Measurements from ENCODE around the gene DACT3. TPM values are rescaled to one million over a fixed set of nuclear protein-coding genes. Genes with fewer than 3 reads are reported as not detected.
A peak's percentile ranks its signal among the peaks of the same experiment; 100 is the strongest.
"Not testable (repeated sequence)": the region's sequence is repeated elsewhere in the genome, so short reads cannot be mapped to it uniquely, and the experiment has no call there.

The DACT3 gene
- polyA plus RNA-seq, 1 donor from 2014 or later = not detected

DNA sequence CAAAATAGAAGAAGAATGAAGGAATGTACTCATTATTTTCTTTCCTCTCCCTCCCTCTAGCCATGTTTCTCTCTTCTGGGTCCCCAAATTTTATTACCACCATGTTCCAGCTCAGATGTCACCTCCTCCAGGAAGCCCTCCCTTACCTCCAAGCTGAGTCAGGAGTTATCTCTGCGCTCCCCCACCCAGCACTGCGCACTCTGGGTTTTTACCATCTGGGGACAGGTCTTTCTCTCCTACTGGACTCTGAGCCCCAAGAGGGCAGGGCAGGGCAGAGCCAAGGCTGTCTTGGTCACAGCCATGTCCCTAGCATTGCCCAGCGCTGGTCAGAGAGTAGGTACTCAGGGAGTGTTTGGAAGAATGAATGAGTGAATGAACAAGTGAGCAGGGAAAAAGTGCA is 27.9 kb downstream of the DACT3 start:
- H3K36me3 Mint-ChIP-seq = no peaks in the 10 kb centered on the region
- H3K27me3 Mint-ChIP-seq = peaks cover 15% of the 10 kb centered on the region

DNA sequence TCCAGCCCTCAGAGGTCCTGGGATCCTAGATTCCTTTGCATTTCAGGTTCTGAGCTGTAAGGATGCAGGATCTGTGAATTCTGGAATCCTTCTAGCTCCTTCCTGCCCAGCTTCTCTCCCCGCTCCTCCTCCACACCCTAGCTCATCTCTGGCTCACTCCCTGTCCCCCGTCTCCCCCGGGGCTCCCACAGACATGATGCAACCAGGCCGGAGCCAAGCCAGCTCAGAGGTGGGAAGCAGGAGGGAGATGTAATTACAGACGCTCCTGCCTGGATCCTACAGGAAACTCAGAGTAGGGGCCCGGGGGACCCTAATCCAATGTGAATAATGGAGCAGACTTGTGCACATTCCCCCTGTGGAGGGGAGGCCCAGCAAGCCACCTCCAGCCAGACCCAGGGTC is 29.5 kb downstream of the DACT3 start:
- Mint-ChIP-seq H3K9me3 (no peaks in the 10 kb centered on the region), H3K4me1 (peaks cover 0 to 15% (median 14%) of the 10 kb centered on the region in 3 donors), H3K27me3 (peaks cover 15% of the 10 kb centered on the region), H3K4me3 (no peak overlapping the region), H3K36me3 (no peaks in the 10 kb centered on the region), H3K27ac (no peak overlapping the region)

More for the DNA sequence above, 27.9 kb downstream of the DACT3 start:
- Mint-ChIP-seq H3K9me3 (no peaks in the 10 kb centered on the region), H3K27ac (peak overlapping the region in 2 of 3 donors; percentile 5 to 89), H3K4me1 (peaks cover 0 to 15% (median 12%) of the 10 kb centered on the region in 3 donors), H3K4me3 (no peak overlapping the region)

DNA sequence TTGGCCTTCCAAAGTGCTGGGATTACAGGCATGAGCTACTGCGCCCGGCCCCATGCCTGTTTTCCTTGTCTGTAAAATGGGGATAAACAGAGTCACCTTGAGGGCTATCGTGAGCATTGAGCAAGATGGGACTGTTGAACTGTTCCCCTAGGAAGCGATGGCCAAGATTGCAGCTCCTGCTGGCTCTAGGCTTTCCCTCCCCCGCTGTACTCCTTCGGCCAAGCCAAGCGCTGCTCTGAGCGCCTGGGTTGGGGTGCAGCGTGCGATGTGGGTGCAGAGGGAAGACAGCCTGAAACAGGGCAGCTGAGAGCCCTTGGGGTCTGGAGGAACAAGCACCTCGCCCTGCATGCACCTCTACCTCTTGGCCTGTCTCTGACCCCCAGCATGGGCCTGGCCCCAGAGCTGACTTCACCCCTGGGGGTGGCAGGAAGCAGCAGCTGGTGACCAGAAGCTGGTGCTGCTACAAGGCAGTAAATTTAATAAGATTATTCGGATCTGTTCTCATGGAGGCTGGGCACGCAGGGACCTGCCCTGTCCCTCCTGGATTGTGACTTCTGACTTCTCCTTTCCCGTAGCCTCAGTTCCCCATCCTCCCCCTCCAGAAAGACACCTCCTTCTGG is 30.3 kb downstream of the DACT3 start:
- H3K36me3 Mint-ChIP-seq = no peaks in the 10 kb centered on the region
- no peak overlapping the region for H3K27ac Mint-ChIP-seq
- peaks cover 0 to 13% (median 13%) of the 10 kb centered on the region in 3 donors for H3K4me1 Mint-ChIP-seq
- H3K9me3 Mint-ChIP-seq = no peaks in the 10 kb centered on the region
- peaks cover 15% of the 10 kb centered on the region for H3K27me3 Mint-ChIP-seq
- H3K4me3 Mint-ChIP-seq = no peak overlapping the region

DNA sequence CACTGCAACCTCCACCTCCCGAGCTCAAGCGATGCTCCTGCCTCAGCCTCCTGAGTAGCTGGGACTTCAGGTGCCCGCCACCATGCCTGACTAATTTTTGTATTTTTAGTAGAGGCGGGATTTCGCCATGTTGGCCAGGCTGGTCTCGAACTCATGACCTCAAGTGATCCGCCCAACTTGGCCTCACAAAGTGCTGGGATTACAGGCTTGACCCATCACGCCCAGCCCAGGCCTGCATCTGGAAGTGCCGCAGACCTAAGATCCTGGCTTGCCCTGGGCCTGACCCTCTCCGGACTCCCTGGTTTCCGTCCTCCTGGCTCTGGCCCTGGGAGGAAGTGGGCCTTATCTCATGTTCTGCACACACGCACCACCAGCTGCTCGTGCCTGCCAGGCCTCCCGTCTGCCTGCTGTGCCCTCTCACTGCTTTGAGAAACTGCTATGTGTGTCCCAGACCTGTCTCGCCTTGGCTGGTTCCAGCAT is 31.4 kb downstream of the DACT3 start:
- Mint-ChIP-seq H3K9me3 (no peaks in the 10 kb centered on the region), H3K4me1 (peaks cover 0 to 16% (median 14%) of the 10 kb centered on the region in 3 donors), H3K36me3 (no peaks in the 10 kb centered on the region), H3K27me3 (peaks cover 12% of the 10 kb centered on the region), H3K4me3 (no peak overlapping the region), H3K27ac (no peak overlapping the region)

DNA sequence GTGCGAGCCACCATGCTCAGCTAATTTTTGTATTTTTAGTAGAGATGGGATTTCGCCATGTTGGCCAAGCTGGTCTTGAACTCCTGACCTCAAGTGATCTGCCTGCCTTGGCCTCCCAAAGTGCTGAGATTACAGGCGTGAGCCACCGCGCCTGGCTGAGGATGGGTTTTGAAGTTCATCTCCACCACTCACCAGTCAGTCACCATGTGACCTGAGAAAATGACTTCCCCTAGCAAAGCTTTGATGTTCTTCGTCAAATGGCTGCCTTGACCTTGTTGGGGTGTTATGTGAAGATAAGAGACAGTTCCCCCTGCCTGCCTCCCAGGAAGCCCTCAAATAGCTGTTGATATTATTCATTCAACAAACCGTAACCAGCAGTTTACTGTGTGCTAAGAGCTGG is 32.0 kb downstream of the DACT3 start:
- H3K9me3 Mint-ChIP-seq, H3K36me3 Mint-ChIP-seq, H3K4me3 Mint-ChIP-seq: not testable (repeated sequence)
- peaks cover 0 to 18% (median 16%) of the 10 kb centered on the region in 3 donors for H3K4me1 Mint-ChIP-seq
- peaks cover 12% of the 10 kb centered on the region for H3K27me3 Mint-ChIP-seq
- H3K27ac Mint-ChIP-seq = peak overlapping the region in 1 of 3 donors; percentile 50

DNA sequence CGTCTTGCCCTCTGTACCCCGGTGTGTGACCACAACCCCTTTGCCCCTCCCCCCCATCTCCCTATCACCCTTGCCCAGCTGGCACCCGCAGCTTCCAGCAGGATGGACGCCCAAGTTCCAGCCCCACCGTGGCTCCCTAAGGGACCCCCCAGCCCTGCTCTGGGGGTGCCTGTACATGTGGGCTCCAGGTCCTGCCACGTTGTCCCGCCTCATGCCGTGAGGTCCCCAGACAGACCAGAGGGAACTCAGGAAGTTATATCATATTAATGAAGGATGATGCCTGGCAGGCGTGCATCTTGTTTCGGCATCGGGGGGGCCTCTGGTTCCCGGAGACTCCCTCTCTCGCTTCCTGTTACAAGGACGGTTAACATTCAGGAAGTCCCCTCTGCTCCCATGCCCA is 34.5 kb downstream of the DACT3 start:
- peaks cover 10 to 23% (median 13%) of the 10 kb centered on the region in 3 donors for H3K4me1 Mint-ChIP-seq
- H3K27ac Mint-ChIP-seq = no peak overlapping the region
- no peaks in the 10 kb centered on the region for H3K36me3 Mint-ChIP-seq
- H3K27me3 Mint-ChIP-seq = peaks cover 4% of the 10 kb centered on the region
- no peaks in the 10 kb centered on the region for H3K9me3 Mint-ChIP-seq
- H3K4me3 Mint-ChIP-seq = no peak overlapping the region

DNA sequence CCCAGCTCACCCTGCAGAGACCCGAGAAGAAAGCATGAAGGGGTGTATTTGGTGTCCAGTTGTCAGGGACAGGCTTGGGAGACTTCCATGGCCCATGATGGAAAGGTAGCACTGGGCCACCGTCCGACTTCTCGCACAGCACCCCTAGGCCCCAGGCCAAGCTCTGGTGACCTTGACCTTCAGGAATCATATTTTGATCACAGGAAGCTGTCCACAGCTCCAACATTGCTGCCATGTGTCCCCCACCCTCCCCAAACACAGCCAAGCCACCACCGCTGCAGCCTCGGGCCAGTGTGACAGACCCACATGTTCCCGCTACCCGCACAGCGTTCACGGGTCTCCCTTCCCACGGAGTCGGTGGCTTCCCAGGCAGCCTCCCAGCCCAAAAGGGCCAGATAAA is 35.3 kb downstream of the DACT3 start:
- Mint-ChIP-seq H3K4me3 (no peak overlapping the region), H3K4me1 (peaks cover 10 to 23% (median 17%) of the 10 kb centered on the region in 3 donors), H3K27me3 (peaks cover 3% of the 10 kb centered on the region), H3K36me3 (no peaks in the 10 kb centered on the region), H3K9me3 (no peaks in the 10 kb centered on the region), H3K27ac (no peak overlapping the region)

DNA sequence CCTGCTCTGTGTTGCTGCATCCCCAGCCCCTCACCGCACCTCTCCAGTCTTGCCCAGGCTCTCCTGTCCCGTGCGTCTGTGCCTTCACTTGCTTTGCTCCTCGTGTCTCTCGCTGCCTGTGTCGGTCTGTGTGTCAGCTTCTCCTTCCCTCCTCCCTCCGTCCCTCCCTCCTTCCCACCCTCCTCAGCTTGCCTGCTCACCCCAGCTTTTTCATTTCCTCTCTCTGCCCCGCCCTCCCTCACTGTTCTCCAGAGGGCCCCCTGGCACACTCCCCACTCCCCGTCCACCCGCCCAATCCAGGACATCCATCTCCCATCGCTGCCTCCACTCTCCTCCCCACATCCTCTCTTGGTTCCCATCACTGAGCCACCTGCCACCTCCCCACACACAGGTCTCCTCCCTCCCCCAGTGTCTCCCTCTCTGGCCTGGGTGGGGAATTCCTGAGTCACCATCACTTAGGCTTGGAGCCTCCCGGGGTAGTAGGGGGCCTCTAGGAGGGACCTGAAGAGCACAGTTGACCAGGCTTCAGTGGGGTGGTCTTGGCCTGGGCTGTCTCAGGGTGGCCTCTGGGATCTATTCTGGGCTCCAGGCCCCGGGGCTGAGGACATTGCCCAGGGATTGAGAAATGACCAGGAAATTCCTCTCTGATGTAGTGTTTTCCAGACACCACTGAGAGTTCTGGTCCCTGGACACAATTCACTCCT is 35.9 kb downstream of the DACT3 start, which contains the start of gene PTGIR:
PTGIR (minus strand) TSS at position 132 of the 704 bp plus-strand sequence. CDS start 864 bp downstream, outside the sequence.
- peak within 1 kb of the TSS in 1 of 3 donors; percentile 73 for H3K27ac Mint-ChIP-seq

DNA sequence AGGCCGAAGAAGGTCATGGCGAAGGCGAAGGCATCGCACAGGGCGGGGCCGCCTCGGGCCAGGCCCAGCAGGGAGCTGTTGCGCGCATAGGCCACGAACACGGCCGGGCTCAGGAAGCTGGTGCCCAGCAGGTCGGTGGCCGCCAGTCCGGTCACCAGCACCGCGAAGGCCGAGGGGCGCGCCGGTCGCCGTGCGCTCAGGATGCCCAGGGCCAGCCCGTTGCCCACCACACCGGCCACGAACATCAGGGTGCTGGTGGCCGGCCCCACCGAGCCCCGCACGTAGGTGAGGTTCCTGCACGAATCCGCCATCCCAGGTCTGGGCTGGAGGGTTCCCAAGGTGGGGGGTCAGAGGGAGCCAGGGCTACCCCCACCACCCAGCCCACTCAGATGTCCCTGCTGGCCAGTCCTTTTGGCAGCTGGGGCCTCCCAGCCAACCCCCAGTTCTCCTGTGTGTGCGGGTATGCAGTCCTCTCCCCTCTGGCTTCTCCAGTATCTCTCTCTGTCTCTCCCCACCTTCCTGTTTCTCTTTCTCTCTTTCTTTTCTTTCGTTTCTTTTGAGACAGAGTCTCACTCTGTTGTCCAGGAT is 37.0 kb downstream of the DACT3 start:
- Mint-ChIP-seq H3K36me3 (no peaks in the 10 kb centered on the region), H3K27ac (peak overlapping the region in 1 of 3 donors; percentile 73), H3K27me3 (no peaks in the 10 kb centered on the region), H3K4me3 (peak overlapping the region in 1 of 4 donors; percentile 8), H3K9me3 (no peaks in the 10 kb centered on the region), H3K4me1 (peaks cover 15 to 37% (median 29%) of the 10 kb centered on the region in 3 donors)

More for the DNA sequence above, 35.9 kb downstream of the DACT3 start, which contains the start of gene PTGIR:
- Mint-ChIP-seq H3K9me3 (no peaks in the 10 kb centered on the region), H3K4me1 (peaks cover 10 to 26% (median 21%) of the 10 kb centered on the region in 3 donors), H3K36me3 (no peaks in the 10 kb centered on the region), H3K27me3 (peaks cover 3% of the 10 kb centered on the region), H3K4me3 (peak within 1 kb of the TSS in 2 of 4 donors; percentile 8 to 83)

DNA sequence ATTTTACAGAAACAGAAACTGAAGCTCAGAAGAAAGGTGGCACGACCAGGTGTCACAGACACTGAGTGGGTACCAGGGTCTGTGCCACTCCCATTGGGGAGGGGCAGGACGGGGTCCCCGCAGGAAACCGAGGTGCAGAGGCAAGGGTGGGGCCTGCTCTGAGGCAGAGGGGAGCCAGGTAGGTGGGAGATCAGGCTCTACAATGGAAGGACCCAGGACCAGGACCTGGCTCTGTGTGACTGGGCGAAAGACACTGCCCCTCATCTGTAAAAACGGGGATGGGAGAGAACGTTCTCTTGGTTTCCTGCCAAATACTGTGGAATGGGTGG is 38.9 kb downstream of the DACT3 start:
- Mint-ChIP-seq H3K9me3 (no peaks in the 10 kb centered on the region), H3K27ac (peak overlapping the region; percentile 59 to 93 (median 84)), H3K27me3 (no peaks in the 10 kb centered on the region), H3K36me3 (no peaks in the 10 kb centered on the region), H3K4me3 (peak overlapping the region in 2 of 4 donors; percentile 43 to 47), H3K4me1 (peaks cover 20 to 42% (median 36%) of the 10 kb centered on the region in 3 donors)

DNA sequence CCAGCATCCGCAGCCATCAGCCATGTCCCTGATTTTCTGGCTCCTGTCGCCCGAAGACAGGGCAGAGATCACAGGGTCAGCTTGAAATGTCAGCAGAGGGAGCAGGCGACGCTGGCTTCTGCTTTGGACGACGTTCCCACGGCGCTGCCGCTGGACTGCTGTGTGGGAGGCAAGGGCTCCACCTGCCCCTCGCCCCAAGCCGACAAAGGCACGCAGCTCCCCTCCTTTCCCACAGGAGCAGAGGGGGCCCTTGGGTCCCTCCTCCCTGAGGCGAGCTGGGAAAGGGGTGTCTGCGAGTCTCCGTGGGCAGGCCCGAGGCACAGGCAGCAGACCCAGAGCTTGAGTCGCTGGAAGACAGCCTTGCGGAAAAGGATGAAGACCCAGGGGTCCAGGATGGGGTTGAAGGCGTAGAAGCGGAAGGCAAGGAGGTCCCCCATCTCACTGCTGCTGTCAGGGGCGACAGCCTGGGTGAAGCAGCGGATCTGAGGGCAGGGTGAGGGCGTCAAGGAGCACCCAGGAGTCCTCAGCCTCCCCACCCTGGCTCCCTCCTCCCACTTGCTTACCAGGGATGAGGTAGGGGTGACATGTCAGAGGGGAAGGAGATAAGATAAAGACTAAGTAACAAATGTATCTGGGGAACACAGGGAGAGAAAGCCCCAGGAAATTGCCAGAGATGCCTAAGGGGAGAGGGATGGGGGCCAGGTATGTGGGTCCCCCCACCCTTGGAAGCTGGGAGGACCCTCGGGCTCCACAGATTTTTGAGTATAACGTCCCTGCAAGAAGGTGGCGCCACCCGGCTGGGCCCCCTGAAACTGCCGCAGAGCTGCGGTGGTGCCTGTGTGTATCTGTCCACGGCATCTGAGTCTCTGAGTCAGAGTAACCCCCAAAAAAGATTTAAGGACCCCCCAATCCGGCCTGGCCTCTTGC is 39.5 kb downstream of the DACT3 start:
- peak overlapping the region; percentile 59 to 99 (median 84) for H3K27ac Mint-ChIP-seq
- peak overlapping the region in 3 of 4 donors; percentile 32 to 47 (median 43) for H3K4me3 Mint-ChIP-seq
- H3K36me3 Mint-ChIP-seq = no peaks in the 10 kb centered on the region
- H3K27me3 Mint-ChIP-seq = peaks cover 2% of the 10 kb centered on the region
- peaks cover 26 to 45% (median 42%) of the 10 kb centered on the region in 3 donors for H3K4me1 Mint-ChIP-seq
- H3K9me3 Mint-ChIP-seq = no peaks in the 10 kb centered on the region

DNA sequence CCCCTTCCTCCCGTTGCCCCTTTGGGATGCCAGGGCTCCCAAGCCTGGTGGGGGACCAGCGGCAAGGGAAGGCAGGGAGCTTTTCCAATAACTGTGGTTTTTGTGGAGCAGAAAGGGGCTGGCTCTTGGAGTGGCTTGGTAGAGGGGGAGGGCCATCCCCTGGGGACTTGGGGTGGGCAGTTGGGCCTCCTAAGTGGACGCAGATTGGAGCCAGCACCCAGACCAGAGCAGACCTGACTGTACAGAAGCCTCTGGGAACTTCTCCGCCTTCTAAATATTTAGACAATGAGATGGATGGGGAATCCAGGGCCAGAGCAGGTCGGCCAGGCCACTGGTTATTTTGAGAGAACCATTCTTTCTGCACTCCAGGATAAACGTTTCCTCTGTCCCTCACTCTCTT is 40.3 kb downstream of the DACT3 start:
- Mint-ChIP-seq H3K4me1 (peaks cover 26 to 45% (median 42%) of the 10 kb centered on the region in 3 donors), H3K4me3 (no peak overlapping the region), H3K36me3 (no peaks in the 10 kb centered on the region), H3K27ac (peak overlapping the region; percentile 84 to 99 (median 98)), H3K27me3 (peaks cover 2% of the 10 kb centered on the region), H3K9me3 (no peaks in the 10 kb centered on the region)

DNA sequence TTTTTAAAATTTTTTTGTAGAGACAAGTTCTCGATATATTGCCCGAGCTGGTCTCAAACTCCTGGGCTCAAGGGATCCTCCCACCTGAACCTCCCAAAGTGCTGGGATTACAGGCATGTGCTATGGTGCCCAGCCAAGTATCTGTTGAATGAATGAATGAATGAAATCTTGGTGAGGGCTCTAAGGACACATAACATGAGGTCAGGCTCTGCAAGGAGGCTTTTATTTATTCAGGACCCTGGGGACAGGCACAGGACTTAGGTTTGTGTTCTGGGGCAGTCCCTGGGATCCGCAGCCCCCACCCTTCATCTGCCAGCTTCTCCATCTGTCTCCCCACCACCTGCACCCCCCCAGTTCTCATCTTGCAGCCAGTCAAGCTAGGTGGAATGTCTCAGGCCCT is 40.7 kb downstream of the DACT3 start:
- peaks cover 2% of the 10 kb centered on the region for H3K27me3 Mint-ChIP-seq
- no peaks in the 10 kb centered on the region for H3K9me3 Mint-ChIP-seq
- H3K27ac Mint-ChIP-seq = peak overlapping the region; percentile 84 to 99 (median 98)
- H3K36me3 Mint-ChIP-seq = no peaks in the 10 kb centered on the region
- H3K4me1 Mint-ChIP-seq = peaks cover 26 to 45% (median 42%) of the 10 kb centered on the region in 3 donors
- H3K4me3 Mint-ChIP-seq = peak overlapping the region; percentile 13 to 90 (median 80)

DNA sequence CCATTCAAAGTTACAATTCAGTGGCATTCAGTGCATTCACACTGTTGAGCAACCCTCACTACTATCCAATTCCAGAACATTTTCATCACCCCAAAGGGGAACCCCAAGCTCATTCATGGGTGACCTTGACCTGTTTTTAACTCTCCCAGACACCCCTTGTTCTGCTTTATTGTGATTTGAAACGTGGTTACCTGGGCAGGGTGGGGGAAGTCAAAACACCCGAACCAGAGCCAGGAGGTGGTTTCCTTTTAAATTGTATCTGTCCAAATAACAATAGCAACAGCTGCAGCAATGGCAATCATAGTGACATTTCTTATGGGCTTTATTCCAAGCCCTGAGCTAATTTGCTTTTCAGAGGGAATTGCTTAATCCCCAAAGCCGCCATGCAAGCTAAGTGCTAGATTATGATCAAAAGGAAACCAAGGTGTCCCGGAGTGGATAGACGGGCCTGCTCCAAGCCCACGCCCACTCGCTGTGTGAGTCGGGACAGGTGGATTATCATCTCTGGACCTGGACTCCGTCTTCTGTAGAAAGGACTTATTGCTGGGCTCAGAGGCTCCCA is 42.2 kb downstream of the DACT3 start:
- no peaks in the 10 kb centered on the region for H3K36me3 Mint-ChIP-seq
- peak overlapping the region; percentile 75 to 92 (median 81) for H3K4me3 Mint-ChIP-seq
- H3K9me3 Mint-ChIP-seq = no peaks in the 10 kb centered on the region
- peak overlapping the region; percentile 84 to 99 (median 98) for H3K27ac Mint-ChIP-seq
- peaks cover 33 to 41% (median 40%) of the 10 kb centered on the region in 3 donors for H3K4me1 Mint-ChIP-seq
- H3K27me3 Mint-ChIP-seq = peaks cover 2% of the 10 kb centered on the region
